Fibroblast of skin of left biceps (primary cell): Measurements from ENCODE around the gene LMLN.
A peak's percentile ranks its signal among the peaks of the same experiment; 100 is the strongest.
"Not testable (repeated sequence)": the region's sequence is repeated elsewhere in the genome, so short reads cannot be mapped to it uniquely, and the experiment has no call there.

Experiments used
- DNase-seq, 2 experiments: peaks; one replicate each; pipeline ENCODE4 v3.0.0-alpha.2; 2013; ENCODE audit warnings: low read depth in 2 of 2

Gene LMLN, protein sequence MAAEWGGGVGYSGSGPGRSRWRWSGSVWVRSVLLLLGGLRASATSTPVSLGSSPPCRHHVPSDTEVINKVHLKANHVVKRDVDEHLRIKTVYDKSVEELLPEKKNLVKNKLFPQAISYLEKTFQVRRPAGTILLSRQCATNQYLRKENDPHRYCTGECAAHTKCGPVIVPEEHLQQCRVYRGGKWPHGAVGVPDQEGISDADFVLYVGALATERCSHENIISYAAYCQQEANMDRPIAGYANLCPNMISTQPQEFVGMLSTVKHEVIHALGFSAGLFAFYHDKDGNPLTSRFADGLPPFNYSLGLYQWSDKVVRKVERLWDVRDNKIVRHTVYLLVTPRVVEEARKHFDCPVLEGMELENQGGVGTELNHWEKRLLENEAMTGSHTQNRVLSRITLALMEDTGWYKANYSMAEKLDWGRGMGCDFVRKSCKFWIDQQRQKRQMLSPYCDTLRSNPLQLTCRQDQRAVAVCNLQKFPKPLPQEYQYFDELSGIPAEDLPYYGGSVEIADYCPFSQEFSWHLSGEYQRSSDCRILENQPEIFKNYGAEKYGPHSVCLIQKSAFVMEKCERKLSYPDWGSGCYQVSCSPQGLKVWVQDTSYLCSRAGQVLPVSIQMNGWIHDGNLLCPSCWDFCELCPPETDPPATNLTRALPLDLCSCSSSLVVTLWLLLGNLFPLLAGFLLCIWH

DNA sequence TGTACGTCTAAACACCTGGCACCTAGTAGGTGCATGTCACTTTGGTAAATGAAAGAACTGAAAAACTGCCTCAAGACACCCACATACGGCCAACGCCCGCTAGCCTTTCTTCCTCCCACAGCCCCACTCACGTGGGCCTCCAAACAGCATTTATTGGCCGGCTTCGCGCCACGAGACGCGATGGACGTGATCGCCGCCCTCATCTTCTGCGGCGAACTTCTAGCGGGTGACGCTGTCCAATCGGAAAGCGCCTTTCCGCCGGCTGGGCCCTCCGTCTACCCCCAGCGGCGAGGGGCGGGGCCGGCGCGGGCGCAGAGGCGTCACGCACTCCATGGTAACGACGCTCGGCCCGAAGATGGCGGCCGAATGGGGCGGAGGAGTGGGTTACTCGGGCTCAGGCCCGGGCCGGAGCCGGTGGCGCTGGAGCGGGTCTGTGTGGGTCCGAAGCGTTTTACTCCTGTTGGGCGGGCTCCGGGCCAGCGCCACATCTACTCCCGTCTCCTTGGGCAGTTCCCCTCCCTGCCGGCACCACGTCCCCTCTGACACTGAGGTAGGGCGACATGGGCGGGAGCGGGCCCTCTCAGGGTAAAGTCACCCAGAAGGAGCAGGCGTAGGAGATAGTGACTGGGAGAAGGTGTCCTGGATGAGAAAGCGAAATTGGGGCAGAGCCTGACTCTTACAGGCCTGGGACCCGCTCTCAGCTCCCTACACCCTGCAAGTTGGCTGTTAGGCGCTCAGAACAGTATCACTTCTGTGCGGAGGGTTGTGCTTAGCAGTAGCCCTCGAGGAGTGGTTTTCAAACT, at the start of gene LMLN:
Gene LMLN, plus strand, starts transcription at position 327 of the 803 bp plus-strand sequence. Its CDS starts 29 bp downstream, at position 356.
- DNase-seq, result peak; percentile 90 to 91

DNA sequence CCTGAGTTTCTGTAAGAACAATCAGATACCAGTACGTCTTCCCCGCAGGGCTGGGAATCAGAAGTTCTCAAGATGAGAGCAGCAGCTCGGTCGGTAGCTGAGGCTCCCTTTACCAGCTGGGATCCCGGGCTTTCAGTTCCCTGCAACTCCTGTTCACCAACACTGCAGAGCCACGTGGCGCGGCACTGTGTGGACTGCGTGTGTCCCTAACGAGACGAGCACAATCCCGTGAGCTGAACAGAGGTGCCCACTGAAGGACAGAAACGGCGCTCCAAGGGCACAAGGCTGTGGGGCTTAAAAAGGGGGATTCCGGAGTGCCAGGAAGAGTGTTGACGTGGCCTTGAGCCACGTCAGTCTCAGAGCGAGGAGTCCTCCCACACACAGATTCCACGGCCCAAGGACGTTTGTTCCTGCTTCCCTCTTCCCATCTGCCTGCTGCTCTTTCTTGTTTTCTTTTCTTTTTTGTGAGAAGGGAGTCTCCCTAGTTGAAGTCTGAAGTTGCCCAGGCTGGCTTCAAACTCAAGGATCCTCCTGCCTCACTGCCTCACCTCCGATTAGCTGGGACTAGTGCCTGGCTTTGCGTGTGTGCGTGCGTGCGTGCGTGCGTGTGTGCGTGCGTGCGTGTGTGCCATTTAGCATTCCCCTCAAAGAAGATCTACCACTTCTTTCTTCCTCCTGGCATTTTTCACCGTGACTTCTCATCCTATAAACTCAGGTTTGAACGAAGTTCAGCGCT, 47.1 kb upstream of the LMLN start:
- DNase-seq, result no peak

DNA sequence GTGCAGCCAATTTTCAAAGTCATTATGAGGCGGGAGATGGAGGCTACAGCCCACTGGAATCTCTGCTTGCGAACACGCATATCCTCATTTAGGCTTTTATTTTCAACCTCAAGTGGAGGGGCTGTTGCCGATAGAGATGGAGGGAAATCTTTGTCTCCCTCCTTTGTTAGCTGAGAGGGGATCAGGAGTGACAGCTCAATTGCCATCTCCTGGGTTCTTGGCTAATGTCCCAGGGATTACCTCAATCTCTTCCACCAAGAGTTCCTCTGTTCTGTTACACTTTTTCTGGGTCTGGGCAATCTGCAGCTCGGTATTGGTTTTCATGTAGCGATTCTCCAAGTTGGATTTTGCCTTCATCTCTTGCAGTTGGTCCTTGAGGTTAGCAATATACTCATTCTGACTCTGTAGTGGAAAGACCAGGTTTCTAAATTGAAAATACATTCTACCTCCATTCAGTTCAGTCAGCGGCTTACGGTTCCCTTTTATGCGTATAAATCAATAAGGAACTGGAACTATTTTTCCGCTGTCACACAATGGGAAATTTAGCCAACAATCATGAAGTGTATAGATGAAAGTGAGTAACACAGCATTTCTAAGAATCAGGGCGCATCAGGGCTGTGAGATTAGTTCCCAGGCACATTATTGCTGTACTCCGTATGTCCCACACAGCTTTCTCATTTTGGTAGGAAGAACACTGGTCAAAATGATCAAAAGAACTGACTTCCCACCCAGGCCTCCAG, 46.2 kb upstream of the LMLN start:
- DNase-seq, result no peak

GRCh38 chr3:197921429-197922275, 38.4 kb upstream of the LMLN start:
- DNase-seq, result not testable (repeated sequence)

GRCh38 chr3:197926418-197926817, 33.6 kb upstream of the LMLN start:
- no peak for DNase-seq

GRCh38 chr3:197927578-197927977, 32.4 kb upstream of the LMLN start:
- DNase-seq, result not testable (repeated sequence)

- DNase-seq, result no peak
Observed at GRCh38 chr3:197936819-197937384, 23.1 kb upstream of the LMLN start.

- no peak for DNase-seq
Observed at GRCh38 chr3:197940745-197941384, 19.2 kb upstream of the LMLN start.

DNA sequence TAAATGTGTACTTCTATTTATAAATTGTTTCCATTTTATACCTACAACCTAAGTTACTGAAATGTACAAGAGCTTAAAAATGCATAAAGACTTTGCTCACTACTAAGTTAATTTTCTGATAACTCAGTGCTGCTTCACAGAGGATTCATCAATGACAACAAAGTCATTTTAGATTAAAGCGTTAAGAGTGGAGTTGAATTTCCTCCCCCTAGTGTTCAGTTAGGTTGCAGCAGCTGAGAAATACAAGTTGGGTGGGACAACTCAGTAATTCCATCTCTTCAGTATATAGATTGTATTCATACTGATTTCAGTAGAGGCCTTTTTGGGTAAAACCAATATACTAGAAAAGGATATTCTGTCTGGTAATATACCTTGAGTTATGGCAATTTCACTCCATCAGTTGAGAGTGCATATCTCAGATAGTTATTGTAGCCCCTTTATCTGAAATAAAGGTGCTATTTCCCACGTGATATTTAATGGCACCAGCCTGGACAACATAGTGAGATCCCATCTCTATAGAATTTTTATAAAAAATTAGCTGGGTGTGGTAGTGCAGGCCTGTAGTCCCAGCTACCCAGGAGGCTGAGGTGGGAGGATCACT, 17.0 kb upstream of the LMLN start:
- DNase-seq, result no peak

DNA sequence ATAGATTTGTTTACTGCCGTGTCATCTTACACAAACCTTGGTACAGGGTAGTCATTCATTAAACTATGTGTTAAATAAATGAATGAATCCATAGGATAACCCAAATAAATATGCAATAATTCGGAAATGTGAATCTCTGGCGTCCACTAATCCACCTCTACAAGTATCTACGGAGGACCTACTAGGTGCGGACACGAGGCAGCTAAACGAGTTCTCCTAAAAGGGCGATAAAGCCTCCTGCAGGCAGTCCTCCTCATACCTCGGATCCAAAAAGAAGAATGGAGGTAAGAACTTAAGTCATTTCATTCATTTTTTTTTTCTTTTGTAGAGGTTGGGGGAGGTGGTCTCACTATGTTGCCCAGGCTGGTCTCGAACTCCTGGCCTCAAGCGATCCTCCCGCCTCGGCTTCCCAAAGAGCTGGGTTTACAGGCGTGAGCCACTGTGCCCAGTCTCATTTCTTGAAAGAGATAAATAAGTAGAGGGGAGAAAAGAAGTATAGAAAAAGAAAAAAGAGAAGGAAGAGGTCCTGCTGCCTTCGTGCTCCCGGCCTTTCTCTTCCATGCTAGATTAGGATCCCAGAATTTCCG, 10.7 kb upstream of the LMLN start:
- no peak for DNase-seq

DNA sequence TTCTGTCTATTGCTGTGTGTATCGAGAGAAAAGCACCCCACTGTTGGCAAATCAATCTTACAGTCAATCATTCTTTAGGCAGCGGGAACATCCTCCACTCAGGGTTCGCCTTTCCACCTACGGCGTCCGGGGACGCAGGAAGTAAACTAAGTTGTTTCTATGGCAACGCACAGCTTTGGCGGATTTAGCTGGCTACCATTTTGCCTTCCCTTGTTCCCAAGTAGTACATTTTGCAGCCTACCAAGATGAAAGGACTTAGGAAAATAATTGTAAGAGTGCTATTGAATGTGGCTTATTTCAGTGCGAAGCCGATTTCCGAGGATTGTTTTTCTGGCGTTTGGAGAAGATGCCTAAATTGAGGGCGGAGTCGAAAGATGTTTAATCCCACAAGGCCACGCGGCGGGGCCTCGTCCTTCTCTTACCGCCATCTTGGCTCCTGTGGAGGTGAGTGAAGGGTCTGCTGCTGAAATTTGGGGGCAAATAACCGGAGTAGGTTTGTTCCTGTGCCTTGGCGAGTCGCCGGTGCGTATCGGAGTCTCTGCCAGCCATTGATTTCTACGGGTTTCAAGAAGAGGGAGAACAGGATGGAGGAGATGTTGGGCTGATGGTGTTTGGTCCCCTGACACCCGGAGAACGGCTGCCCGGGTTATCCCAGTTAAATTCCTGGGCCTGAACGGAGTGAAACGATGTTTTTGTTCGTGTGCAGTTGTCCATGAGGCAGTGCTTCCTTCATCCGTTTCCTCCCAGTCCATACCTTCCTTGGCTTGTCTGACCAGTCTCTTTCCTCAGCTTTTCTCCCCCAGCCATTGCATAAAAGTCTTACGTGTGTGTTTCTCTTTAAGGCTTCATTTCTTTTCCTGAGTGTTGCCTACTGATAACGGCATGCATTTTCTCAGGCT, 10.0 kb upstream of the LMLN start, which contains the start of gene RPL35A:
Gene RPL35A, plus strand, starts transcription at position 413 of the 899 bp plus-strand sequence. CDS start 778 bp downstream, outside the sequence.
- peak; percentile 88 to 90 for DNase-seq

- DNase-seq, result no peak
Observed at GRCh38 chr3:197950677-197951061, 9.3 kb upstream of the LMLN start.

- no peak for DNase-seq
Observed at GRCh38 chr3:197951392-197951990, 8.5 kb upstream of the LMLN start.

DNA sequence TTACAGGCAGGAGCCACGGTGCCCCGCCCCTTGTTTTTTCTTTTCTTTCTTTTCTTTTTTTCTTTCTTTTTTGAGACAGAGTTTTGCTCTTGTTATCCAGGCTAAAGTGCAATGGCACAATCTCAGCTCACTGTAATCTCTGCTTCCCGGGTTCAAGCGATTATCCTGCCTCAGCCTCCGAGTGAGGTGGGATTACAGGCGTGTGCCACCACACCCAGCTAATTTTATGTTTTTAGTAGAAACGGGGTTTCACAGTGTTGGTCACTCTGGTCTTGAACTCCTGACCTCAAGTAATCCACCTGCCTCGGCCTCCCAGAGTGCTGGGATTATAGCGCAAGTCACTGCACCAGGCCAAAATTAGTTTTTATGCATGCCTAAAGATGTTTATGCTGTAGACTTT, 7.6 kb upstream of the LMLN start:
- no peak for DNase-seq

- no peak for DNase-seq
Observed at GRCh38 chr3:197953325-197953724, 6.7 kb upstream of the LMLN start.

- no peak for DNase-seq
Observed at GRCh38 chr3:197953881-197954280, 6.1 kb upstream of the LMLN start.
